ENCODE results near the gene ZNF672.

Gene ZNF672

GRCh38 chr1:248891758-248892157, 53.7 kb downstream of the ZNF672 start:
- no peak for DNase-seq

GRCh38 chr1:248892590-248892989, 54.6 kb downstream of the ZNF672 start:
- no peak for DNase-seq

DNA sequence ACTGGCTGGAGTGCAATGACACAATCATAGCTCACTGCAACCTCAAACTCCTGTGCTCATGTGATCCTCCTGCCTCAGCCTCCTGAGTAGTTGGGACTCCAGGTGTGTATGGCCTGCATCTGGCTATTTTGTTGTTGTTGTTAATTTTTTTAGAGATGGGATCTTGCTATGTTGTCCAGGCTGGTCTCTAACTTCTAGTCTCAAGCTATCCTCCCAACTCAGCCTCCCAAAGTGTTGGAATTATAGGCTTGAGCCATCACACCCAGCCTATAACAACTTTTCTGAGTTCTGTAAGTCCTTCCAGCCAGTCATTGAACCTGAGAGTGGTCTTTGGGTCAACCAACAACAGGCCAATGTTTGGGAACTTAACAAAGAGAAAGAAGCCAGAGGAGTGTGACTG, 56.8 kb downstream of the ZNF672 start:
- no peak for DNase-seq

DNA sequence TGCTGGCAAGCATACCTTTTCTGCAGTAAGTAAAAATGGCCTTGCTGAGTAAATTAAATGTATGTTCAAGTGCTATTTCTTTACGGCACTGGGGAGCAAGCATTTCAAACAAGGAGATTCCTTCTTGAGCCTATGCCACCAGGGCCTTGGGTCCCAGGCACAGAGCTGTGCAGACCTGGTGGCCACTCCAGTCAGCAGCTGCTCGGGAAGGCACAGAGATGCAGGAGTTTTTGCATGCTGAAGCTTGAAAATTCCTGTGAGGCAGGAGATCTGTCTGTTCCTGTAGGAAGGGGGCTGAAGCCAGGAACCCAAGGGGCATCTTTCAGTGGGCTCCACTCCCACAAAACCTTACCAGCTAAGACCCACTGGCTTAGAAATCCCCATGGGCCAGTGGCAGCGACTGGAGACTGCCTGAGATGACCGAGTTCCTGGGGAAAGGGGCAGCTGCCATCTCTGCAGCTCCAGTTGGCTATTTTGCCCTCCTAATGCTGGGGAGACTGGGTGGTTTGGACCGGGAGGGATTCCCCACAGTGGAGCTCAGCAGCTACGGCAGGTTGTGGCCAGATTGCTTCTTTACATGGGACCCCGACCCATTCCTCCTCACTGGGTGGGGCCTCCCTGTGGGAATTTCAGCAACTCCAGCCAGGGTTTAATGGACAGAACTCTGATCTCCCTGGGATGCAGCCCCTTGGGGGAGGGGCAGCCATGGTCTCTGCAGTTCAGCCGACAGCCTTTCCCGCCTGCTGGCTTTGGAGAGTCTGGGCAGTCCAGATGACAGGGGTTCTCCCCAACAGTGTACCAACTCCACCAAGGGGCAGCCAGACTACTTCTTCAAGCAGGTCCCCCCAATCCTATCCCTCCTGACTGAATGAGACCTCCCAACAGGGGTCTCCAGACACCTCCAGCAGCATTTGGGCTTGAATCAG, 59.7 kb downstream of the ZNF672 start:
- DNase-seq, result no peak
